22Rv1 (cell line): Measurements from ENCODE around the gene ARID3A.

Source experiments
- H3K27ac ChIP-seq: fragments of 450-650 bp; 2 replicates; pipeline ENCODE4 v1.5.1; 2017
- ZFX ChIP-seq: fragments of 450-650 bp; IDR thresholded peaks from 2 replicates; pipeline ENCODE4 v1.6.1; 2017; ENCODE audit warnings: antibody characterized with exemption, borderline replicate concordance
- TF ChIP-seq, protein P1 (sequence below): fragments of 450-650 bp; IDR thresholded peaks from 2 replicates; pipeline ENCODE4 v1.5.1; 2017; ENCODE audit warnings: mild to moderate bottlenecking

The ARID3A gene

GRCh38 chr19:964761-965694, 39.2 kb downstream of the ARID3A start:
- no peak overlapping the region for H3K27ac ChIP-seq
- TF ChIP-seq, protein P1, sequence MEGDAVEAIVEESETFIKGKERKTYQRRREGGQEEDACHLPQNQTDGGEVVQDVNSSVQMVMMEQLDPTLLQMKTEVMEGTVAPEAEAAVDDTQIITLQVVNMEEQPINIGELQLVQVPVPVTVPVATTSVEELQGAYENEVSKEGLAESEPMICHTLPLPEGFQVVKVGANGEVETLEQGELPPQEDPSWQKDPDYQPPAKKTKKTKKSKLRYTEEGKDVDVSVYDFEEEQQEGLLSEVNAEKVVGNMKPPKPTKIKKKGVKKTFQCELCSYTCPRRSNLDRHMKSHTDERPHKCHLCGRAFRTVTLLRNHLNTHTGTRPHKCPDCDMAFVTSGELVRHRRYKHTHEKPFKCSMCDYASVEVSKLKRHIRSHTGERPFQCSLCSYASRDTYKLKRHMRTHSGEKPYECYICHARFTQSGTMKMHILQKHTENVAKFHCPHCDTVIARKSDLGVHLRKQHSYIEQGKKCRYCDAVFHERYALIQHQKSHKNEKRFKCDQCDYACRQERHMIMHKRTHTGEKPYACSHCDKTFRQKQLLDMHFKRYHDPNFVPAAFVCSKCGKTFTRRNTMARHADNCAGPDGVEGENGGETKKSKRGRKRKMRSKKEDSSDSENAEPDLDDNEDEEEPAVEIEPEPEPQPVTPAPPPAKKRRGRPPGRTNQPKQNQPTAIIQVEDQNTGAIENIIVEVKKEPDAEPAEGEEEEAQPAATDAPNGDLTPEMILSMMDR = no peak
- TF ChIP-seq ZFX = no peak

- TF ChIP-seq, protein P1 = no peak
- no peak for TF ChIP-seq ZFX
- no peak overlapping the region for H3K27ac ChIP-seq
Observed at GRCh38 chr19:966485-967088, 40.8 kb downstream of the ARID3A start.

- H3K27ac ChIP-seq = no peak overlapping the region
- TF ChIP-seq, protein P1 = peak; percentile 76
- TF ChIP-seq ZFX = no peak
Observed at GRCh38 chr19:970695-971094, 44.9 kb downstream of the ARID3A start.

DNA sequence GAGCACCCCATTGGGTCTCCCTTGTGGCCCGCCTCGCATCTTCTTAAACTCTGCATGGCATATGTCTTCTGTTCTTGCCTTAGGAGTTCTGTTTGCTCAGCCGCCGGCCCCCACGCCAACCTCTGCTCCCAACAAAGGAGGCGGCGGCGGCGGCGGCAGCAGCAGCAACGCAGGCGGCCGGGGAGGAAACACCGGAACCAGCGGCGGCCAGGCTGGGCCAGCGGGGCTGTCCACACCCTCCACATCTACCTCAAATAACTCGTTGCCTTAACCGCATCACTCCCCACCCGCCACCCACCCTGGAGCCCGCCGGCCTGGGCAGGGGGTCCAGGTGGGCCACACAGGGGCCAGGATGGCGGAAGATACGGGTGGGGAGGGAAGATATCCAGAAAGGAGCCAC, 46.0 kb downstream of the ARID3A start:
- TF ChIP-seq ZFX = no peak
- TF ChIP-seq, protein P1 = no peak
- H3K27ac ChIP-seq = no peak overlapping the region

GRCh38 chr19:972281-972680, 46.4 kb downstream of the ARID3A start:
- TF ChIP-seq, protein P1 = no peak
- no peak for TF ChIP-seq ZFX
- H3K27ac ChIP-seq = no peak overlapping the region

DNA sequence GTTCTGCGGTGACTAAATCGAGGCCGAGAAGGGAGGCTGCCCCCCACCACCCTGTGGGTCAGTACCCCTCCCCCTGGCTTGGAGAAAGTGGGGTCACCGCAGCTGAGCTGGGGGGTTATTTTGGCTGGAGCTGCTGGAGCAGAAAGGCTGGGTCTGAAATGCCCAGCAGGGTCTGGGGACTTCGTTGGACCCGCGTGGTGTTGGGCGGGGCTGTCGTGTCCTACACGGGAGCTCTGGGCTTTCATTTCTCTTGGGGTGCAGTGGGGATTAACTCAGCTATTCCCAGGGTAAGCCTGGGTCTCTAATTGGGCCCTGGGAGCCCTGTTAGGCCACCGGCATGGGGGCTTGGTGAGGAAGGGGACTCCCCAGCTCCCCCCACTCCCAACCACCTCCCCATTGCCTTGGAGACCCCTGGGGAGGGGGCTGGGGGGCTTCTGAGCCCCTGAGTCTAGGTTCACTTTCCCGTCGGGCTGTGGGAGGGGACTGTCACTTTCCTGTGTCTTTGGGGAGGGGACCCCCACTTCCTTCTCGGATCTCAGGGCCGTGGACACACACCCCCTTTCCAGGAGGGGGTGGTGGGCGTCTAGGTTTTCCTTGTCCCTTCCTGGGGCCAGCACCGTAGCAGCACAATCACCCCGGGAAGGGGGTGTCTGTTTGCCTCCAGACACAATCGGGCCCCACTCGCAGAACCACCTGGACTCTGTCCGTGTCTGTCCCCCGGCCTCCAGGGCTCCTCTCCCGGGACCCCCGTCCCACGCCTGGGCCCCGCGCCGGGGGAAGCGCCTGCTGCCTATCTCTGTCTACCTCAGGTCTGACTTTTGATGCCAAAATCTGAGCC, 48.1 kb downstream of the ARID3A start:
- no peak overlapping the region for H3K27ac ChIP-seq
- TF ChIP-seq, protein P1 = no peak
- no peak for TF ChIP-seq ZFX
